Astrocyte of the cerebellum (primary cell): ENCODE measurements around the gene TPM2.

Experiments
- DNase-seq: peaks from one replicate; pipeline ENCODE4 v3.0.0-alpha.2; 2011; ENCODE audit warnings: low read depth
- H3K4me3 ChIP-seq: 2 replicates; pipeline ENCODE4 v1.5.1; 2011; ENCODE audit warnings: mild to moderate bottlenecking, low read depth, low read length, moderate library complexity
- CTCF ChIP-seq: IDR thresholded peaks from 2 replicates; pipeline ENCODE4 v1.5.1; 2012; ENCODE audit warnings: low read length, low read depth, moderate library complexity, mild to moderate bottlenecking; ENCODE audit errors: missing control alignments
- in situ Hi-C: cut with HindIII; loops from 2 replicates; pipeline ENCODE4 v1.10.0; 2017; ENCODE audit warnings: low sequenced_read_pairs

TPM2 gene

GRCh38 chr9:35732800-35733541, 43.2 kb upstream of the TPM2 start:
- peak; percentile 23 for TF ChIP-seq CTCF
- peak overlapping the region; percentile 88 for H3K4me3 ChIP-seq
- in situ Hi-C loops, result no loop called here
- DNase-seq, result peak; percentile 19

- H3K4me3 ChIP-seq, result peak within 1 kb of the TSS; percentile 88
- in situ Hi-C loops, result no loop called here
- DNase-seq, result peak; percentile 97
- no peak for TF ChIP-seq CTCF
Observed at GRCh38 chr9:35732185-35732799, 42.6 kb upstream of the TPM2 start, which contains the start of the genes CREB3 and TLN1. TSS of gene CREB3 (plus strand) at chr9:35732666. CDS start at chr9:35732773, 107 bp downstream. TSS of gene TLN1 (minus strand) at chr9:35732195. CDS start at chr9:35725694, 6,501 bp downstream.

GRCh38 chr9:35731415-35732184, 41.9 kb upstream of the TPM2 start:
- peak overlapping the region; percentile 88 for H3K4me3 ChIP-seq
- no peak for DNase-seq
- in situ Hi-C loops, result no loop called here
- TF ChIP-seq CTCF, result no peak

GRCh38 chr9:35730486-35730854, 40.7 kb upstream of the TPM2 start:
- peak overlapping the region; percentile 88 for H3K4me3 ChIP-seq
- in situ Hi-C loops, result no loop called here
- TF ChIP-seq CTCF, result no peak
- DNase-seq, result no peak

- in situ Hi-C loops, result loop anchor here (5.0 kb wide), 1 partner anchor 38 kb away; no protein-coding TSS in a partner anchor
- DNase-seq, result peak; percentile 57
- peak; percentile 71 for TF ChIP-seq CTCF
- H3K4me3 ChIP-seq, result peak overlapping the region; percentile 88
Observed at GRCh38 chr9:35729700-35730485, 40.2 kb upstream of the TPM2 start.

GRCh38 chr9:35729101-35729500, 39.4 kb upstream of the TPM2 start:
- no peak for TF ChIP-seq CTCF
- peak overlapping the region; percentile 88 for H3K4me3 ChIP-seq
- no peak for DNase-seq
- in situ Hi-C loops, result loop anchor here (5.0 kb wide), 1 partner anchor 37 kb away; no protein-coding TSS in a partner anchor
